GM19324 (cell line): Measurements from ENCODE around the gene ADIPOR1.

Experiments used
- ATAC-seq: cut with Tn5 transposase; IDR thresholded peaks from one replicate; pipeline ENCODE4 v1.9.1; 2021; ENCODE audit warnings: mild to moderate bottlenecking, moderate library complexity; ENCODE audit not compliant: unreplicated experiment, low FRiP score

The ADIPOR1 gene

GRCh38 chr1:202974856-202975255, 16.7 kb upstream of the ADIPOR1 start:
- ATAC-seq, result no peak

- ATAC-seq, result no peak
Measured at GRCh38 chr1:202972046-202972445, 13.9 kb upstream of the ADIPOR1 start.

DNA sequence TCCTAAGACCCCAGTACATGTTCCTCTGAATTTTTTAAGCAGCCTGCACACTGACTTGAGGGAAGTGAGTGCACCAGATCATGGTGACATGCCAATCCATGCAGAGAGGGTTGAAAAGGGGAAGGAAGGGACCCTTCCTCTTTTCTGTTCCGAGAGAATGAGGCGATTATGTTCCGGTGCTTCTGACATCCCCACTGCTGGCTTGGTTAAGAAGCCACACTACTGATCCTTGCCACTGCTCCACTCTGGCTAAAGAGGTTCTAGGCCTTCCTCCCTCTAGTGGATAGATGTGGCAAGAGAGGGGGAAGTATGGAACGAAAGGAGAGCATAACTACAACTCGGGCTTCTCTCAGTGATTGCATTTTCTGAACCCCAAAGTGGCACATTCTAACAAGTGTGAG, 10.8 kb upstream of the ADIPOR1 start:
- ATAC-seq, result no peak

GRCh38 chr1:202968351-202968750, 10.2 kb upstream of the ADIPOR1 start:
- no peak for ATAC-seq

GRCh38 chr1:202967684-202968281, 9.7 kb upstream of the ADIPOR1 start:
- ATAC-seq, result no peak

DNA sequence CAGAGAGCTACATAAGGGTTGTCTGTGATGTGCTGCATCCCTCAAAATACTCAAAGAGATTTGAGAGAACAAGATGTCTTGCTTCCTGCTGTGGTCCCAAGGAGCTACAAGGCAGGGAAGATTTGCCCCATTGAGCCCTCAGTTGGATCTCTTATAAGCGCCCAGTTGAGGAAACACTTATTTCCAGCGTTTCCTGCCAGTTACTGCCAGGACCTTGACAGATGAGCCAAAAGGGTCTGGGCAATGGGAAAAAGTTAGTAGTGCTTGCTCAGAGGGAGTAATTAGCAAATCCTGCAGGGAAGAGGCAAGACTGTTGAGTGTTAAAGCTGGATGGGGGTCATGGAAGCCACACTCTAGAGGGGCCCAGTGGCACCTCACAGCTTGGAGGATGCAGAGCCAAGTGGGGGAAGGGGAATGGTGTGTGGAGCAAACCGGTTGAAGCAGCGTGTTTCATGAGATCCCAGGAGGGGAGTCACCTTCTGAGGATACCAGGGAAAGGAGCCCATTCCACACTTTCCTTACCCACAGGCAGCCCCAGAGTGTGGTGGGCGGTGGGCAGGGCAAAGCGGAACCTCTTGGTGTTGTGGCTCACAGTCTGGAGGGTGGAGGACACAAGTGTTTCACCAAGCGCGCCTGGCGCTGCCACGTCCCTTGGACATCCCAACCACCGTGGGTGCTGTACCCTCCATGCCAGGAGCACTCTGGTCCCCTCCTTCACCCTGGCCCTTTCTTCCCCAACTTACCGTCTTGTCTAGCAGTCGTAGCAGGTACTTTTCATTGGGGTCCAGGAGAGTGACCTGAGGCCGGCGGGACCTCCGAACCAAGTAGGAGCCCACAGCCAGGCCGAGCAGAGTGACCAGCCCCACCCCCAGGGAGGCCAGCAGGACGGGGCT, 8.1 kb upstream of the ADIPOR1 start:
- no peak for ATAC-seq

GRCh38 chr1:202965422-202965821, 7.3 kb upstream of the ADIPOR1 start:
- ATAC-seq, result no peak

GRCh38 chr1:202964791-202965410, 6.8 kb upstream of the ADIPOR1 start:
- ATAC-seq, result no peak

- ATAC-seq, result no peak
Measured at GRCh38 chr1:202961220-202961880, 3.2 kb upstream of the ADIPOR1 start.

DNA sequence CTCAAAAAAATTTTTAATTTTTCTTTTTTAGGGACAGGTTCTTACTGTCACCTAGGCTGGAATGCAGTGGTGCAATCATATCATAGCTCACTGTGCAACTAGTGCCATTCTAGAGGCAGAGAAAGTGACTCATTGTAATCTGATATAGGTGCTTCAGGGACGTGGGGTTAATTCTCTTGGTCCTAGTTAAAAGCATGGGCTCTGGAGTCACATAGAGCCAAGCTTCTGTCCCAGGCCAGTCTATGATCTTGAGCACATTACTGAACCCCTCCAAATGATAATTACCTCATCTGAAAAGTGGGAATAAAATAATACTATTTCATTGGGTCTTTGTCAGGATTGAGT, 1.1 kb upstream of the ADIPOR1 start:
- ATAC-seq, result no peak

GRCh38 chr1:202958544-202959275, 598 bp upstream of the ADIPOR1 start:
- ATAC-seq, result no peak

GRCh38 chr1:202956969-202957368, 1.1 kb downstream of the ADIPOR1 start:
- ATAC-seq, result no peak

DNA sequence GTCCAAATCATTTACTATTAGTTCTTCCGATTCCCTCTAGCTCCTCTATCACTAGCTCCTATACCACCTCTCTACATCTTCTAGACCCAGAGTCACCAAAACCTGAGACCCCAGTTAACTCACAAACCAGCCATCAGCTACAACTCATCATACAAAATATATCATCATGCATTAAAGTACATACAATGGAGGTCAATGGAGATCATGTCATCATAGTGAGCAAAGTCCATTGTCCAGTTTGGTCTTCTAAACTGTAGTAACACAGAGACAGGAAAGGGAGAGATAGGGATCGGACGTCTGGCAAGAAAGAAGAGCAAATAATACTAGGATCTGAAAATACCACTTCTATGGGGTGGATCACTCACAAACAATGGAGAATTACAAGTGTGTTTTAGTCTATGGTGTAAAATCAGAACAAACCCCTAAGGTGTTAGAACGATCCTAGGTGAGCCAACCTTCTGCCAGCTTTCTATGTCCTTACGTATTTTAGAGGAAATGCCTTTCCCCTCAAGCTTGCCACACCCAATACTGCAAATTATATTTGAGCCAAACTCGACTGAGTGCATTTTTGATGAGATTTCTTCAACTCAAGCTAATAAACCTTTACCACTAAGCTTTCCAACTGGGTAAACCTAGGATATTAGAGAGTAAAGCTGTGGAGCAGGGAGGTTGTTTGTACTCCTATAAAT, 3.9 kb downstream of the ADIPOR1 start:
- ATAC-seq, result no peak

GRCh38 chr1:202953392-202953791, 4.7 kb downstream of the ADIPOR1 start:
- ATAC-seq, result no peak

GRCh38 chr1:202952818-202953217, 5.3 kb downstream of the ADIPOR1 start:
- ATAC-seq, result no peak

DNA sequence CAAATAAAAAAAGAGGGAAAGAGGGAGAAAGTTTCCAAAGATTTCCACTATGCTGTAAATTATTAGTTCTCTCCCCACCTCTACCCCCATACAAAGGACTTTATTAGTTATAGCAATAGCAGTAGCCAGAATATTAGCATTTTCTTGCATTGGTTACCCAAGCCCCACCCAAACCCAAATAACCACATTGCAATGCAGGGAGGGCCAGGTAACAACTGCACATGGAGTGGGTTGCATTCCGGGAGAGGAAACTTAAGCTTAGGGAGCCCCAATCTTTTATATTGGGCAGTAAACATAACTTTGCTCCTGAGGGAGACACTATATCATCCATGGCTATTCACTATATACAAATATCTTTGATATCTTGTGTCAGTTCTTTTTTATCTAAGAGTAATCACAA, 6.0 kb downstream of the ADIPOR1 start:
- no peak for ATAC-seq

GRCh38 chr1:202951437-202951836, 6.7 kb downstream of the ADIPOR1 start:
- no peak for ATAC-seq

GRCh38 chr1:202945483-202945882, 12.6 kb downstream of the ADIPOR1 start:
- no peak for ATAC-seq

DNA sequence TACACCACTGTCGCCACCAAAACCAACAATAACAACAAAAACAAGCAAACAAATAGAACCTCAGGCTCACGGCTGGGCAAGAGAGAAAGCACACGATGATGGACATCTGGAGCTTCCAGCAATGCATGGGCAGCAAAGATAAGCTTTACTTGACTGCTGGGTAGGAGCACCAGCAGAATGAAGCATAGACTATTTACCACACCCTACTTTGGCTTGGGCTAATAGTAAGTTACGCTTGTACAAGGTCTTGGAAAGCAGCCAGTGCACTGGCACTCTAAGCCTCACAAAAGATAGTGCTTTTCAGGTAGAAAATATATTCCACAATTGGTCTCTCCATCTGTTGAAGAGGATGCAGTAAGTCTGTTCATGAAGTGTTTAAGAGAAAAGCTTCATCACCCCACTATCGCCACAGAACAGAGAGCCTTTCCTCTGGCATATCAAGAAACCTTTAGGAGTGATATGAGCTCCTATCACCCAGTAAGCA, 13.6 kb downstream of the ADIPOR1 start:
- ATAC-seq, result no peak

GRCh38 chr1:202942426-202942825, 15.7 kb downstream of the ADIPOR1 start:
- no peak for ATAC-seq
